Measurements from ENCODE around the gene DUSP15.
A peak's percentile ranks its signal among the peaks of the same experiment; 100 is the strongest.

Gene DUSP15

DNA sequence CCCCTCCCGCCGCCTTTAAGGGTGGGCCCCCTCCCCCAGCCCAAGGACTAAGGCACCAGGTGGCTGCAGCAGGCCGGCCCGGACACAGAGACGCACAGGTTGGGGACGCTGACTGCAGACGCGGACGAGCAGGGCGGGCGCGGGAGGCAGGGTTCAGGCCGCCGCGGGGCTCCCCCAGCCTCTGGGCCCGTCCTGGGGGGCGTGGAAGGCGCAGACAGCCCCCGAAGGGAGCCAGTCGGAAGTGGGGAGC is 9.3 kb downstream of the DUSP15 start:
- H3K4me2 ChIP-seq, result peak overlapping the region; percentile 93
- H3K36me3 ChIP-seq (ENCODE audit: insufficient read depth), result no peaks in the 10 kb centered on the region
- H3K27me3 ChIP-seq (ENCODE audit: insufficient read depth, low read depth), result peaks cover 62% of the 10 kb centered on the region
- no peak overlapping the region for H3K4me3 ChIP-seq (IDR thresholded peaks at IDR 0.05; ENCODE audit: insufficient read depth, low read depth, low read length)
- TF ChIP-seq, protein P1, sequence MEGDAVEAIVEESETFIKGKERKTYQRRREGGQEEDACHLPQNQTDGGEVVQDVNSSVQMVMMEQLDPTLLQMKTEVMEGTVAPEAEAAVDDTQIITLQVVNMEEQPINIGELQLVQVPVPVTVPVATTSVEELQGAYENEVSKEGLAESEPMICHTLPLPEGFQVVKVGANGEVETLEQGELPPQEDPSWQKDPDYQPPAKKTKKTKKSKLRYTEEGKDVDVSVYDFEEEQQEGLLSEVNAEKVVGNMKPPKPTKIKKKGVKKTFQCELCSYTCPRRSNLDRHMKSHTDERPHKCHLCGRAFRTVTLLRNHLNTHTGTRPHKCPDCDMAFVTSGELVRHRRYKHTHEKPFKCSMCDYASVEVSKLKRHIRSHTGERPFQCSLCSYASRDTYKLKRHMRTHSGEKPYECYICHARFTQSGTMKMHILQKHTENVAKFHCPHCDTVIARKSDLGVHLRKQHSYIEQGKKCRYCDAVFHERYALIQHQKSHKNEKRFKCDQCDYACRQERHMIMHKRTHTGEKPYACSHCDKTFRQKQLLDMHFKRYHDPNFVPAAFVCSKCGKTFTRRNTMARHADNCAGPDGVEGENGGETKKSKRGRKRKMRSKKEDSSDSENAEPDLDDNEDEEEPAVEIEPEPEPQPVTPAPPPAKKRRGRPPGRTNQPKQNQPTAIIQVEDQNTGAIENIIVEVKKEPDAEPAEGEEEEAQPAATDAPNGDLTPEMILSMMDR (conservative IDR thresholded peaks at IDR 0.05; ENCODE audit: low read depth, low read length), result no peak
- peak overlapping the region; percentile 89 for H2AFZ ChIP-seq (ENCODE audit: low read depth)
- H3K4me1 ChIP-seq (ENCODE audit: low read depth, poor library complexity, severe bottlenecking), result peaks cover 18% of the 10 kb centered on the region
- H3K79me2 ChIP-seq (ENCODE audit: insufficient read depth, low read depth), result no peaks in the 10 kb centered on the region
- no peak overlapping the region for H3K9ac ChIP-seq
- H3K27ac ChIP-seq, result no peak overlapping the region
- H4K20me1 ChIP-seq (ENCODE audit: insufficient read depth), result no peaks in the 10 kb centered on the region

DNA sequence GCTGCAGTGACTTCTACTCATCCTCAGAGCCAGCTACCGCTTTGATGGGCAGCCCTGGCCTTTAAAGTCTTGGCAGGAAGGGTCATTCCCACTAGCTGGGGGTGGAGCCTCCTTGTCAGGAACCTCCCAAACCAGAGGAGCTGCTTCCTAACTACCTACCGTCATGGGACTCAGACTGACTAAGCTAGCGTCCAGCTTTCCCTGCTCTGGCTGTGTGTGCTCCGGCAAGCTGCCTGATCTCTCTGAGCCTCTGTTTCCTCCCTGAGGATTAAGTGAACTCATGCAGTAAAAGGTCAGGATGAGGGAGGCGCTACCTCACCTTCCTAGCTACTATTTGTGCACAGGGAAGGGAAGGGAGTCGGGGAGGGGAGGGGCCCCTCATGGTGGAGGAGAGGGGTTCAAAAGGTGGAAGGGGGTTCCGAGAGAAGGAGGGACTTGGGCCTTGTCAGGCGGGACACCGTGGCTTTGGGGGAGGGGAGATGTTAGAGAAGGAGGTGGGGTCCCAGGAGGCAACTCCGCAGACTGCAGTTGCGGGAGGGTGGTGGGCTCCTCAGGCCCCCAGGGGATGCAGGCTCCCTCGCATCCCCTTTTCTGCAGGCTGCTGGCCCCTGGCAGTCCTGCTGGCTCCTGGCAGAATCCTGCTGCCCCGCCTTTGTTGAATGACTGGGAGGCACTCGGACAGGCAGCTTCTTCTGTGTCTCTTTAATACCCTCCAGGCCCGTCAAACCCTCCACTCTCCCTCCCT is 9.8 kb downstream of the DUSP15 start:
- Histone ChIP-seq H3K27me3 (ENCODE audit: insufficient read depth, low read depth) (peaks cover 67% of the 10 kb centered on the region), H3K27ac (no peak overlapping the region), H3K79me2 (ENCODE audit: insufficient read depth, low read depth) (no peaks in the 10 kb centered on the region), H3K4me1 (ENCODE audit: low read depth, poor library complexity, severe bottlenecking) (peaks cover 18% of the 10 kb centered on the region), H3K4me2 (peak overlapping the region; percentile 93), H4K20me1 (ENCODE audit: insufficient read depth) (no peaks in the 10 kb centered on the region), H2AFZ (ENCODE audit: low read depth) (peak overlapping the region; percentile 89), H3K9ac (no peak overlapping the region), H3K36me3 (ENCODE audit: insufficient read depth) (no peaks in the 10 kb centered on the region), H3K4me3 (IDR thresholded peaks at IDR 0.05; ENCODE audit: insufficient read depth, low read depth, low read length) (no peak overlapping the region)
- TF ChIP-seq, protein P1 (conservative IDR thresholded peaks at IDR 0.05; ENCODE audit: low read depth, low read length), result no peak

DNA sequence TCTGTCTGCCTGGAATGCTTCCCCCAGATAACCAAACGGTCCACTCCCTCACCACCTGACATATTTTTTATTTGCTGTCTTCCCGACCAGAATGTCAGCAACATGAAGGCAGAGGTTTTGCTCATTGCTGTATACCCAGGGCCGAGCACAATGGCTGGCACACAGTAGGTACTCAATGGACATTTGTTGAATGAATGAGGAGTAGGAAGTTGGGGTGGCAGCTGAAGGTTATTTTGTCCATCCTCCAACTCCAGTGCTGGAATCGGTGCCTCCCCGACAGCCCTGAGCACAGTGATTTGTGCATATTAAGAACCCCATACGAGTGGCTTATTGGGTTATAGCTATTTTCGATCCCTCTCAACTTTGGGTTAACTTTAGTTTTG is 10.3 kb downstream of the DUSP15 start:
- no peaks in the 10 kb centered on the region for H3K36me3 ChIP-seq (ENCODE audit: insufficient read depth)
- no peaks in the 10 kb centered on the region for H3K79me2 ChIP-seq (ENCODE audit: insufficient read depth, low read depth)
- H3K9ac ChIP-seq, result no peak overlapping the region
- H3K27me3 ChIP-seq (ENCODE audit: insufficient read depth, low read depth), result peaks cover 69% of the 10 kb centered on the region
- TF ChIP-seq, protein P1 (conservative IDR thresholded peaks at IDR 0.05; ENCODE audit: low read depth, low read length), result no peak
- no peak overlapping the region for H3K27ac ChIP-seq
- no peak overlapping the region for H3K4me2 ChIP-seq
- no peaks in the 10 kb centered on the region for H4K20me1 ChIP-seq (ENCODE audit: insufficient read depth)
- no peak overlapping the region for H2AFZ ChIP-seq (ENCODE audit: low read depth)
- H3K4me3 ChIP-seq (IDR thresholded peaks at IDR 0.05; ENCODE audit: insufficient read depth, low read depth, low read length), result no peak overlapping the region
- peaks cover 18% of the 10 kb centered on the region for H3K4me1 ChIP-seq (ENCODE audit: low read depth, poor library complexity, severe bottlenecking)

DNA sequence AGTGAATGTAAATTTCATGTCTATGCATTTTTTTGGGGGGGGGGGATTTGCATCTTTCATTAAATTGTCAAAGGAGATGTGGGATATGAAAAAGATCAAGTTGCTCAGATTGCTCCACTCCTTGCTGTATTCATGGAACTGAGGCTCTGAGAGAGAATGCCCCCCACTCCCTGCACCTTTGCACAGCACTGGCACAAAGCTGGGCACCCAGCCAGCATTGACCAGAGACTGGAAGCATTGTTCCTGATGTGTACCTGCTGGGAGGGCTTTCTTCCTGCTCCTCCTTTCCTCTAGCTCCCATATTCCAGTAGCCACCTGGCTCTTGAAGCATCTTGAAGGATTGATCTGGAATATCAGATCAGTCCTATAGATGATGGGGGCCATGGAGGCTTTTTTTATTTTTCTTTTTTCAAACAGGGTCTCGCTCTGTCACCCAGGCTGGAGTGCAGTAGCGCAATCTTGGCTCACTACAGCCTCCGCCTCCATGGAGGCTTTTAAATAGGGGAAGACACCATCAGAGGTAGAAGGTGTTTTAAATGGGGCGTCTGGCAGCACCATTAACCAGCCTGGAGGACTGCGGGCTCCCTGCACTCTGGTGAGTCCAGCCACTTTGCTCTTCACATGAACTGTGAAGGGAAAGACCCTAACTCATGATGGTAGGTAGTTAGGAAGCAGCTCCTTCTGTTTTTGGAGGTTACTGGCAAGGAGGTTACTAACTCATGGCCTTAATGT is 10.9 kb downstream of the DUSP15 start:
- H3K4me1 ChIP-seq (ENCODE audit: low read depth, poor library complexity, severe bottlenecking), result peaks cover 18% of the 10 kb centered on the region
- no peaks in the 10 kb centered on the region for H3K36me3 ChIP-seq (ENCODE audit: insufficient read depth)
- peaks cover 74% of the 10 kb centered on the region for H3K27me3 ChIP-seq (ENCODE audit: insufficient read depth, low read depth)
- TF ChIP-seq, protein P1 (conservative IDR thresholded peaks at IDR 0.05; ENCODE audit: low read depth, low read length), result no peak
- no peak overlapping the region for H3K4me3 ChIP-seq (IDR thresholded peaks at IDR 0.05; ENCODE audit: insufficient read depth, low read depth, low read length)
- H3K4me2 ChIP-seq, result no peak overlapping the region; the same call in 1 of the 2 replicates
- no peaks in the 10 kb centered on the region for H3K79me2 ChIP-seq (ENCODE audit: insufficient read depth, low read depth)
- H4K20me1 ChIP-seq (ENCODE audit: insufficient read depth), result no peaks in the 10 kb centered on the region
- H3K9ac ChIP-seq, result no peak overlapping the region
- no peak overlapping the region for H3K27ac ChIP-seq
- H2AFZ ChIP-seq (ENCODE audit: low read depth), result no peak overlapping the region
